Hepatocyte (in vitro differentiated cells): ENCODE data around the gene ATIC.
"Not testable (repeated sequence)": the region's sequence is repeated elsewhere in the genome, so short reads cannot be mapped to it uniquely, and the experiment has no call there.

Experiments used
- EZH2 ChIP-seq: fragments of 200-600 bp; sonication (generic); IDR thresholded peaks from 2 replicates; pipeline ENCODE4 v1.6.1; 2016; ENCODE audit warnings: antibody characterized with exemption, mild to moderate bottlenecking, borderline replicate concordance
- EZH2phosphoT487 ChIP-seq: fragments of 200-600 bp; sonication (generic); IDR thresholded peaks from one replicate; pipeline ENCODE4 v1.6.1; 2018; ENCODE audit warnings: antibody characterized with exemption, mild to moderate bottlenecking, low read depth, moderate library complexity; ENCODE audit not compliant: unreplicated experiment, severe bottlenecking
- TF ChIP-seq, protein P1 (sequence below): fragments of 200-600 bp; sonication (generic); IDR thresholded peaks from 2 replicates; pipeline ENCODE4 v1.5.1; 2016; ENCODE audit warnings: antibody characterized with exemption, mild to moderate bottlenecking; ENCODE audit not compliant: poor library complexity

DNA sequence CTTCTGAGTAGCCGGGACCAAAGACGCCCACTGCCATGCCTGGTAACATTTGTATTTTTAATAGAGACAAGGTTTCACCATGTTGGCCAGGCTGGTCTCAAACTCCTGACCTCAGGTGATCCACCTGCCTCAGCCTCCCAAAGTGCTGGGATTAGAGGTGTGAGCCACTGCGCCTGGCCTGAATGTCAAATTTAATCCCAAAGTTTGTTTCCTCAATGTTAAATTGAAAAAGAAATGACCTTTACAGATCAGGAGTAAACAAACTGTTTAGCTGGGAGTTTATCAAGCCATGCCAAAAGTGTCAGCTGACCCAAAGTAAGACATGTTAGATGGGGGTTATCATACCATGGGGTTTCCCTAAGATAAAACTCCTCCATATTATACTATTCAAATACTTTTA lies 48.2 kb downstream of the ATIC start:
- TF ChIP-seq, protein P1, sequence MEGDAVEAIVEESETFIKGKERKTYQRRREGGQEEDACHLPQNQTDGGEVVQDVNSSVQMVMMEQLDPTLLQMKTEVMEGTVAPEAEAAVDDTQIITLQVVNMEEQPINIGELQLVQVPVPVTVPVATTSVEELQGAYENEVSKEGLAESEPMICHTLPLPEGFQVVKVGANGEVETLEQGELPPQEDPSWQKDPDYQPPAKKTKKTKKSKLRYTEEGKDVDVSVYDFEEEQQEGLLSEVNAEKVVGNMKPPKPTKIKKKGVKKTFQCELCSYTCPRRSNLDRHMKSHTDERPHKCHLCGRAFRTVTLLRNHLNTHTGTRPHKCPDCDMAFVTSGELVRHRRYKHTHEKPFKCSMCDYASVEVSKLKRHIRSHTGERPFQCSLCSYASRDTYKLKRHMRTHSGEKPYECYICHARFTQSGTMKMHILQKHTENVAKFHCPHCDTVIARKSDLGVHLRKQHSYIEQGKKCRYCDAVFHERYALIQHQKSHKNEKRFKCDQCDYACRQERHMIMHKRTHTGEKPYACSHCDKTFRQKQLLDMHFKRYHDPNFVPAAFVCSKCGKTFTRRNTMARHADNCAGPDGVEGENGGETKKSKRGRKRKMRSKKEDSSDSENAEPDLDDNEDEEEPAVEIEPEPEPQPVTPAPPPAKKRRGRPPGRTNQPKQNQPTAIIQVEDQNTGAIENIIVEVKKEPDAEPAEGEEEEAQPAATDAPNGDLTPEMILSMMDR, result not testable (repeated sequence)
- TF ChIP-seq EZH2phosphoT487, EZH2: not testable (repeated sequence)
